ENCODE data around the gene SKP1. TPM values are rescaled to one million over a fixed set of nuclear protein-coding genes. Genes with fewer than 3 reads are reported as not detected.

Gene SKP1
- total RNA-seq, 1 experiment from 2014 or later = 245 TPM

DNA sequence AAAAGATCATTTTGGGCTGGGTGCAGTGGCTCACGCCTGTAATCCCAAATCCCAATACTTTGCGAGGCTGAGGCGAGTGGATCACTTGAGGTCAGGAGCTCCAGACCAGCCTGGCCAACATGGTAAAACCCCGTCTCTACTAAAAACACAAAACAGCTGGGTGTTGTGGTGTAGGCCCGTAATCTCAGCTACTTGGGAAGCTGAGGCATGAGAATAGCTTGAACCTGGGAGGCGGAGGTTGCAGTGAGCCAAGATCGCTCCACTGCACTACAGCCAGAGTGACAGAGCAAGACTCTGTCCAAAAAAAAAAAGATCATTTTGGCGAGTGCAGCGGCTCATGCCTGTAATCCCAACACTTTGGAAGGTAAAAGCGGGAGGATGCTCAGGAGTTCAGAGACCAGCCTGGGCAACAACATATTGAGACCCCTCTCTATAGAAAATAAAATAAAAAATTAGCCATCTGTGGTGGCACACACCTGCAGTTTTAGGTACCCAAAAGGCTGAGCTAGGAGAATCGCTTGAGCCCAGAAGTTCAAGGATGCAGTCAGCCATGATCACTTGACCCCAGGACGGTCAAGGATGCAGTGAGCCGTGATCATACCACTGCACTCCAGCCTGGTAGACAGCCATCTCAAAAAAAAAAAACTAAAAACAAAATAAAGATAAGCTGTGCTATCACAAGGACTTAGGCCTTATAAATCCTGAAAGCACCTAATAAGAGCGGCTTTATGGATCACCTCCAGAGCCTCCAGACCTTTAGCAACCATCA is 32.9 kb upstream of the SKP1 start:
- H3K4me2 ChIP-seq (ENCODE audit: low read length) = no peak overlapping the region
- TF ChIP-seq CEBPB (IDR thresholded peaks at IDR 0.05; ENCODE audit: low read depth) (no peak), ELF1 (IDR thresholded peaks at IDR 0.05; ENCODE audit: borderline replicate concordance, low read depth) (no peak), POLR2AphosphoS5 (IDR thresholded peaks at IDR 0.05; ENCODE audit: low read depth, low read length) (no peak), SRF (IDR thresholded peaks at IDR 0.05; ENCODE audit: low read depth) (no peak), EZH2phosphoT487 (IDR thresholded peaks at IDR 0.05; ENCODE audit: borderline replicate concordance) (no peak), ZNF274 (IDR thresholded peaks at IDR 0.05; ENCODE audit: low read depth, low read length) (no peak), FOSL1 (IDR thresholded peaks at IDR 0.05; ENCODE audit: low read depth) (no peak), POLR2A (IDR thresholded peaks at IDR 0.05; ENCODE audit: borderline replicate concordance, extremely low read depth, insufficient read depth, insufficient read length) (no peak), JUND (IDR thresholded peaks at IDR 0.05) (no peak), YY1 (IDR thresholded peaks at IDR 0.05; ENCODE audit: extremely low read depth, insufficient replicate concordance, low read depth, low read length) (no peak), RAD21 (IDR thresholded peaks at IDR 0.05; ENCODE audit: low read depth) (no peak), CBX3 (IDR thresholded peaks at IDR 0.05; ENCODE audit: low read depth) (no peak), SP1 (IDR thresholded peaks at IDR 0.05; ENCODE audit: low read depth) (no peak)
- TF ChIP-seq, protein P1, sequence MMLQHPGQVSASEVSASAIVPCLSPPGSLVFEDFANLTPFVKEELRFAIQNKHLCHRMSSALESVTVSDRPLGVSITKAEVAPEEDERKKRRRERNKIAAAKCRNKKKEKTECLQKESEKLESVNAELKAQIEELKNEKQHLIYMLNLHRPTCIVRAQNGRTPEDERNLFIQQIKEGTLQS (IDR thresholded peaks at IDR 0.05) = no peak
- TF ChIP-seq, protein P2, sequence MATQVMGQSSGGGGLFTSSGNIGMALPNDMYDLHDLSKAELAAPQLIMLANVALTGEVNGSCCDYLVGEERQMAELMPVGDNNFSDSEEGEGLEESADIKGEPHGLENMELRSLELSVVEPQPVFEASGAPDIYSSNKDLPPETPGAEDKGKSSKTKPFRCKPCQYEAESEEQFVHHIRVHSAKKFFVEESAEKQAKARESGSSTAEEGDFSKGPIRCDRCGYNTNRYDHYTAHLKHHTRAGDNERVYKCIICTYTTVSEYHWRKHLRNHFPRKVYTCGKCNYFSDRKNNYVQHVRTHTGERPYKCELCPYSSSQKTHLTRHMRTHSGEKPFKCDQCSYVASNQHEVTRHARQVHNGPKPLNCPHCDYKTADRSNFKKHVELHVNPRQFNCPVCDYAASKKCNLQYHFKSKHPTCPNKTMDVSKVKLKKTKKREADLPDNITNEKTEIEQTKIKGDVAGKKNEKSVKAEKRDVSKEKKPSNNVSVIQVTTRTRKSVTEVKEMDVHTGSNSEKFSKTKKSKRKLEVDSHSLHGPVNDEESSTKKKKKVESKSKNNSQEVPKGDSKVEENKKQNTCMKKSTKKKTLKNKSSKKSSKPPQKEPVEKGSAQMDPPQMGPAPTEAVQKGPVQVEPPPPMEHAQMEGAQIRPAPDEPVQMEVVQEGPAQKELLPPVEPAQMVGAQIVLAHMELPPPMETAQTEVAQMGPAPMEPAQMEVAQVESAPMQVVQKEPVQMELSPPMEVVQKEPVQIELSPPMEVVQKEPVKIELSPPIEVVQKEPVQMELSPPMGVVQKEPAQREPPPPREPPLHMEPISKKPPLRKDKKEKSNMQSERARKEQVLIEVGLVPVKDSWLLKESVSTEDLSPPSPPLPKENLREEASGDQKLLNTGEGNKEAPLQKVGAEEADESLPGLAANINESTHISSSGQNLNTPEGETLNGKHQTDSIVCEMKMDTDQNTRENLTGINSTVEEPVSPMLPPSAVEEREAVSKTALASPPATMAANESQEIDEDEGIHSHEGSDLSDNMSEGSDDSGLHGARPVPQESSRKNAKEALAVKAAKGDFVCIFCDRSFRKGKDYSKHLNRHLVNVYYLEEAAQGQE (IDR thresholded peaks at IDR 0.05; ENCODE audit: low read depth) = no peak
- H3K9ac ChIP-seq (ENCODE audit: low read length) = no peak overlapping the region
- RAD21 ChIA-PET (ENCODE audit: low non-redundant PET in 1 of 2, low total read pairs in 2 of 2, uncharacterized antibody in 2 of 2, unreplicated experiment in 2 of 2) = no interaction called here
- peaks cover 100% of the 10 kb centered on the region for H3K79me2 ChIP-seq (ENCODE audit: insufficient read depth, low read length)
- no peak overlapping the region for H3K4me3 ChIP-seq (replicated peaks in 1 of 2; ENCODE audit: low read depth in 1 of 2, low read length in 2 of 2)
- H3K27me3 ChIP-seq (ENCODE audit: insufficient read depth, low read length) = no peaks in the 10 kb centered on the region
- POLR2A ChIA-PET = interaction anchor here (0.8 kb wide), 1 partner anchor 34 kb away, joined by 3 read pairs; no protein-coding TSS in a partner anchor
- peaks cover 8 to 25% of the 10 kb centered on the region in 2 experiments for H3K4me1 ChIP-seq (ENCODE audit: control insufficient read depth in 1 of 2, insufficient read depth in 2 of 2, low read length in 2 of 2)
- no peaks in the 10 kb centered on the region for H3K9me2 ChIP-seq (ENCODE audit: insufficient read depth)
- H3K27ac ChIP-seq (ENCODE audit: low read depth, low read length) = no peak overlapping the region
- peaks cover 2 to 15% of the 10 kb centered on the region in 2 experiments; a peak in 1 of 4 replicates for H3K36me3 ChIP-seq (ENCODE audit: control insufficient read depth in 1 of 2, insufficient read depth in 2 of 2, low read length in 2 of 2)
- intact Hi-C loops (cut with micrococcal nuclease) = no loop called here
- no peak overlapping the region for H2AFZ ChIP-seq (ENCODE audit: low read depth, low read length, poor library complexity, severe bottlenecking)
- CTCF ChIA-PET = no interaction called here
- no peak for ATAC-seq
- H3K9me3 ChIP-seq (ENCODE audit: control insufficient read depth in 1 of 2, insufficient read depth in 1 of 2, low read depth in 1 of 2, low read length in 2 of 2) = 0 out of 4 replicates have a peak, but pooled peaks cover 0 to 7% of the 10 kb centered on the region in 2 experiments
- no peak for DNase-seq (ENCODE audit: low read depth, low spot score)
- peaks cover 64% of the 10 kb centered on the region for H4K20me1 ChIP-seq (ENCODE audit: insufficient read depth)
- BruUV-seq (replicated peaks) = no TSS peak
